Inferior parietal cortex (tissue), 1 donor: ENCODE results near the gene PCLAF.

Experiments used
- DNase-seq: peaks from one replicate; pipeline ENCODE4 v3.0.0-alpha.2; 2016; ENCODE audit errors: extremely low spot score

The PCLAF gene

DNA sequence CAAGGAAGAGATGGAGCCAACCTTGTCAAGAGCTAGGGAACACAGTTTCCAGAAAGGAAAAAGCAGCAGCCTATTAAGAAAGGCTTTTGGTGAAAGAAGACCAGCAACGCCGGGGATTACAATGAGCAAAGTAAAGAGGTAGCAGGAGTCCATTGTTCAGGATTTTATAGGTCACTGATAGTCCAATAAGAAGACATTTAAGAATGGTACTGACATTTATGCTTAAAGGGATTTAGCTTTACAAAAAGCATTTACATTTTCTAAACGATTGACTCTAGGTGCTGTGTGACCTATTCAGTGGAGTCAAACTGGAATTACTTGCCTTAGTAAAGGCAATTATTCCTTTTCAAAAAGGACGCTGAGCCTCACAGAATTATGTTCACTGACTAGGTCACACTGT is 66.0 kb downstream of the PCLAF start:
- no peak for DNase-seq

- no peak for DNase-seq
Measured at GRCh38 chr15:64314456-64314855, 66.8 kb downstream of the PCLAF start.
